Measurements from ENCODE around the gene PSMA8.

- TF ChIP-seq CTCF (conservative IDR thresholded peaks at IDR 0.05 in 1 of 2, IDR thresholded peaks at IDR 0.05 in 1 of 2; ENCODE audit: extremely low read depth in 1 of 2, insufficient read depth in 1 of 2, low read depth in 1 of 2, low read length in 2 of 2) (no peak), EZH2 (IDR thresholded peaks at IDR 0.05; ENCODE audit: borderline replicate concordance, low read length) (no peak)
Observed at GRCh38 chr18:26086959-26087358, 46.7 kb upstream of the PSMA8 start.
